Suppressor macrophage treated with lipopolysaccharide for 1 hour (primary cell): ENCODE data around the gene L3MBTL3.
"Not testable (repeated sequence)": the region's sequence is repeated elsewhere in the genome, so short reads cannot be mapped to it uniquely, and the experiment has no call there.

ENCODE experiments used
- DNase-seq, 3 donors: peaks; one replicate each; pipeline ENCODE4 v3.0.0-alpha.2; 2020 to 2022

The L3MBTL3 gene

DNA sequence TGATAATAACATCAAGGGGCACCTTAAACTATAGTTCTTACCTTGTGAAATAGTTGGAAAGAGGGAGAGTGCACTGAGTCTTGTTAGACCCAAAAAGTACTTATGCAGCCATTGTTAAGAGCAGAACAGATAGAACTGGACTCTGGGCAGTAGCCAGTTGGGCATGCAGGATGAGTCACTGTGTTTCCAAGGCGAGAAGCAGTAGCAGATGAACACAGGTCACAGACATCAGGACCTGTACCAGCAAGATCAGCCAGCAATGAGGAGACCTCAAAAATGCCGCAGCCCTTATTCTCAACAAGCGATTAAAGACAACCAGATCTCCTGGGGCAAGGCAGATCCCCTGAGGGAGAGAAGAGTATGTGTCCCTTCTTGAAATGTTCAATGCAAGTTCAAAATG, 125.3 kb downstream of the L3MBTL3 start:
- no peak for DNase-seq

DNA sequence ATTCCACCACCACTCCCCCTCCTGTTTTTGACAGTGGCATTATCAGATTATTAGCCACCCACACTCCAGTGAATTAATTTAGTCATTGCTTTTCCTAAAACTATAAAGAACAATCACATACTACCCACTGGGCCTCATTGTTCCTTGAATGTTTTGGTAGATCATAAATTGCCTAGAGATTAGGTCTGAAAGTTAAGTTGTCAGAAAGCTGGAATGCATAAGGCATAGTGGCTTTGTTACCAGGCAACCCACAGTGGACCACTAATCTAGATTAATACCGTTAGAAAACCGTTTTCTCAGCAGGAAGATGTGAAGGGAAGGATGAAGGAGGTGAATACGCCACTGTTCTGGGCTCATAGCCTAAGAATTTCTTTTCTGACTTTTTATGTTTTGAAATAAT, 128.7 kb downstream of the L3MBTL3 start:
- no peak for DNase-seq

DNA sequence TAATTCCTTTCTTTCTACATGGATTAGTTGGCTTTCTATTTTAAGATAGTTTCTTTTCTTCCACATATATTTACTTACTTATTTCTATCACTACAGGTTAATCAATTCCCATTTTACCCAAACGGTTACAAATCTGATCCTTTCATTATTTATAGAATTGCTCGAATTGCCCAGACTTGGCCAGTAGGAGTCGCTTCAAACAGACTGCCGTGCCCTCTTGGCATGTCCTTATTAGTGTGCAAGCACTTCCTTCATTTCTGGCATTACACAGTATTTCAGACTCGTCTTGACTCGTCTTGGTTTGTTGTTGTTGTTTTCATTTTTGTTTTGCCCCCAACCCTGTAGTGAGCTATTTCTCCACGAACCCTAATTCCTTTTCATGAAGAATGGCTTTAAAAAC, 129.8 kb downstream of the L3MBTL3 start:
- peak in 2 of 3 donors; percentile 6 to 25 for DNase-seq

DNA sequence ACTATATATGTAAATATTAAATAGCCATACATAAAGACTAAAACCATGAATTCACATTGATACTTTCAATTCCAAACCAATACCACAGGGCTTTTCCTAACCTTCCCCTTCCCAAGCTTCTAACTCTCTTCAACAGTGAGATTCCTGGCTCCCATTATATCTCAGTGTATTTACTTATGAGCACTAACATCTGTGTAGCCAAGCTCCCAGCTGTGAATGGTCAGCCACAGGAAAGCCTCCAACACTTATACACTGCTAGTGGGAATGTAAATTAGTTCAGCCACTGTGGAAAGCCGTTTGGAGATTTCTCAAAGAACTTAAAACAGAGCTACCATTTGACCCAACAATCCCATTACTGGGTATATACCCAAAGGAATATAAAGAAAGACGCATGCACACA, 130.6 kb downstream of the L3MBTL3 start:
- DNase-seq, result not testable (repeated sequence)

DNA sequence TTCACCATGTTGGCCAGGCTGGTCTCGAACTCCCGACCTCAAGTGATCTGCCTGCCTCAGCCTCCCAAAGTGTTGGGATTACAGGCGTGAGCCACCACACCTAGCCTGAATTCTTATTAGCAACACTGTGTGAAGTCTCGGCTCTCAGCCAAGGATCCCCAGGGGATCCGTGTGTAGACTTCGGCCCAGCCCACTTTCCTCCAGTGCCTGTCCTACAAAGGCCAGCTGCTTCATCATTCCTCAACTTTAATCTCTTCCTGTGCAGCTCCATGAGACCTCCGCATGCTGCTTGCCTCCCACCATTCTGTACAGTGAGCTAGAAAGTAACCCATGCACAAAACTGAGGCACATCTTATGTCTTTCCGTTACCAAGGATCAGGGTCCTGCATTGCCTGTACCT, 132.5 kb downstream of the L3MBTL3 start:
- DNase-seq, result no peak

DNA sequence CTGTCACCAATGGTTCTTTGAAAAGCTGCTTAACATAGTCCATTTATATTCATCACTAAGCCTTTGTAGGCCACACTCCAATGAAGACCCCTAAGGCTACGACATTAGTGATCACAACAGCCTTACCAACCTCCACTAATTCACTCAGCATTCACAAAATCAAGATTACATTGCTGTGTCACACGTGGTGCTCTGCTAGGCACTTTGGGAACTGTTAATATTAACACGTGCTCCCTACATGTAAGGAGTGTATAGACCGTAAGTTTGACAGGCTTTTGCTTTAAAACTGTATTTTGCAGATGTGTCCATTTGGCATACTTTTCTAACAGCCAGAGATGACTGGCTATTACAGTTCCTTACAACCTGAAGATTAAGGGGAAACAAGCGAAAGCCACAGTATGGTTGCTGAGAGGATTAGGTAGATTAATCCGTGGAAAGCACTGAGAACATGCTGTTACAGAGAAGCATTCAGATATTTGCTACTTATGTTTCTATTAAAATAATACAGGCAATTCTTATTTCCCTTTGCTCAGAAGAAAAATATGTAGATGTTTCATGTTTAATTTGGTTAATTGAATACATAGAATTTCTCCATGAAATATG, 134.6 kb downstream of the L3MBTL3 start:
- DNase-seq, result no peak

DNA sequence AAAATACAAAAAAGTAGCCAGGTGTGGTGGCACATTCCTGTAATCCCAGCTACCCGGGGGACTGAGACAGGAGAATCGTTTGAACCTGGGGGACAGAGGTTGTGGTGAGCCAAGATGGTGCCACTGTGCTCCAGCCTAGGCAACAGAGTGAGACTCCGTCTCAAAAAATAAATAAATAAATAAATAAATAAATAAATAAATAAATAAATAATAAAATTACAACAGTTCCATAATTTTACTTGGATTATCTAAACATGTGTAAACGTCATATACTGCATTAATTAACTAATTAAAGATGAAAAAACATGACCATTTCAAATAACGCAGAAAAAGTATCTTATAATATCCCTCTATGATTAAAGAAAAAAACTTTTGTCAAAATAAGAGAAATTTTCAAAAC, 138.5 kb downstream of the L3MBTL3 start:
- no peak for DNase-seq

DNA sequence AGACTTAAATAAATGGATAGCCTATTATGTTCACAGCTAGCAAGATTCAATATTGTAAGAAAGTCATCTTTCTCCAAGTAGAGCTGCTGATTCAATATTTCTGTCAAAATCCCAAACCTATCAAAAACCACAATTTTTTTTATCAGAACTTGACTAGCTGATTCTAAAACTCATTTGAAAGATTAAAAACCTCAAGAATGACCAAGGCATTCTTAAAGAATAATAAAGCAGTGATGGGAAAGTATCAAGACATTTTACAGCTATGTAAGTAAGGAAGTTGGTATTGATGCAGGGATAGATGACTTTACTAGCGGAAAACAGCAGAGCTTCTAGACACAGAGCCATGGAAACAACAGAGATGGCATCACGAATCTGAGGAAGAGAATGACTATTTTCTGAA, 139.7 kb downstream of the L3MBTL3 start:
- no peak for DNase-seq

DNA sequence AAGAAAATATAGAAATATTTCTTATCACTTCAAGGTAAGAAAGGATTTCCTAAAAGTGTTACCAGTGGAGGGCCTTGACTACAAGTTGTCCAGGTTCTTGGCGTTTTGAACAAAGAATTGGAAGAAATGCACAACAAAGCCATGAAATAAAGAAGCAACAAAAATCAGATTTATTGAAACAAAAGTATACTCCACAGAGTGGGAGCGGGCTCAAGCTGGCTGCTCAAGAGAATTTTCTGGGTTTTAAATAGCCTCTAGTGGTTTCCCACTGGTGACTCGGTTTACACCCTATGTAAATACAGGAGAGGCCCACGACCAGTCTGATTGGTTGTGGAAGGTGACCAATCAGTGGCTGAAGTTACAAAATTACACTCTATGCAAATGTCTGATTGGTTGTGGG, 140.2 kb downstream of the L3MBTL3 start:
- no peak for DNase-seq

DNA sequence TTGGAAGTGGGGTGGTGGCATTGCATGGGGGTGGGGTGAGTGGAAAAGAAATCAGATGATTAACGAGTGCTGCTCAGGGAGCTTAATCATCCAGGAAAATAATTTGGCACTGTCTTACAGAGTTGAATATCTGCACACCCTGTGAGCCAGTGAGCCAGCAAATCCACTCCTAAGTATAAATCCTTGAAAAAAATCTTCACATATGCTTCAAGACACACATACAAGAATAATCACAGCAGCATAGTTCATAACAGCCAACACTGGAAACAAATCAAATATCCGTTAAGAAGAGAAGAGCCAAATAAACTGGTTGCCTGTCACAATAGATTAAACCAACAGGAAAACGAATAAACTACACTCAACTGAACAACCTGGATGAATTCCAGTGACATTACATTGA, 141.6 kb downstream of the L3MBTL3 start:
- DNase-seq, result no peak

DNA sequence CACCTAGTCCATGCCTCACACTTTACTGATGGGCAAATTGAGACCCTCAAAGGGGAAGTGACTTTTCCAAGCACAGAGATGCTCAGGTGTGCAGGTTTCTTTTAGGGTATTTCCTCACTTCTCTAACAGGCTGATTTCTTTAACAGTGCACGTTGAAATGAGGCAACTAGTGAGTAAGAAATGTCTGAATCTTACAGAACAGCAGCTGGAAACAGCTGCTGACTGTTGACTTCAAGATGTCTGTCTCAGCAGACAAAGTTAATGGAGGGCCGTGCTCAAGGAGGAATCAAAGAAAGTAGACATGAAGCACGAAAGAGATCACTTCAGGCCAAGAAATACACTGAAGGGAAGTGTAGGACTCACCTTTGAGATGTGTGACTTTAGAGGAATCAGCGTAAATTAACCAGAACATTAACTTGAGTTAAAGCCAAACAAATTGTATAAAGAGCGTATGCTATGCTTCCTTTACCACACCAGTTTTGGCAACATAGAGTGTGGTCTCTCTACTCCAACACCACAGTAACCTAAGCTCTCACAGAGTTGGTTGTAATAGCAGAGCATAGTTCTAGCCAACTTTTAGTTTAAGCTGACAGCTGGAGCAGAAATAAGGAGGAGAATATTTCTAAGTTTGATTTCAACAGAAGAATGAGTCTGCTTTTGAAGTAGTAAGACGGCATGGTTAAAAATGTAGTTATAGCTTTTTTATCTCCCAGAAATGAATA, 143.5 kb downstream of the L3MBTL3 start:
- no peak for DNase-seq

DNA sequence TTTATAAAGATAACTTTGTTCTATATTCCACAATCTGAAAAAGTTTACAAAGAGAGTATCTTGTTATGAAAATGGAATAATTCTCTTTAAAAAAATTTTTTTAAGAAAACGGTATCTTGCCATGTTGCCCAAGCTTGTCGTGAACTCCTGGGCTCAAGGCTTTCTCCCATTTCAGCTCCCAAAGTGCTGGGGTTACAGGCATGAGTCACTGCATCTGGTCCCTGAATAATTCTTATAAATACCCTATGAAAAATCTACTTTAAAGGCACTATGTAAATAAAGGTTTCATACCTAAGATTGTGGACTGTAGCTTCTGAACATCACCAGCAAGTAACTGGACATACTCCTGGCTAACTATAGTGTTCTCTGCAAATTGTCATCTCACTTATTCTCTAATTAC, 144.0 kb downstream of the L3MBTL3 start:
- DNase-seq, result no peak

DNA sequence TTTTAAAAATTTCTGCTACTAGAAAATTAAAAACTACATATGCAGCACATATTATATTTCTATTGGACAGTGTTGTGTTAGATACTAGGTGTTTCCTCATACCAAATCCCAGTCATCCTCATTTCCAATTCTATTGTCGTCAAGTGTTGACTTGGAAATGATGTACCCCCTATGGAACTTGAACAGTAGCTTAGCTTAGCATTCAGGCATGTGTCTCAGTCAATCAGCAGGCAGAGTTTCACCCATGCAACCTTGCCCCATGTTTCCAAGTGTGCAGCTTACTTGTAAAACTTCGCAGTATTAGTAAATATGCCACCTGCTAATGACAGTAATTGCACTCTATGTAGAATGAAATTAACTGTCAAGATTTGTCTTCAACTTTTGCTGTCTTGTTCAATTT, 144.9 kb downstream of the L3MBTL3 start:
- no peak for DNase-seq

DNA sequence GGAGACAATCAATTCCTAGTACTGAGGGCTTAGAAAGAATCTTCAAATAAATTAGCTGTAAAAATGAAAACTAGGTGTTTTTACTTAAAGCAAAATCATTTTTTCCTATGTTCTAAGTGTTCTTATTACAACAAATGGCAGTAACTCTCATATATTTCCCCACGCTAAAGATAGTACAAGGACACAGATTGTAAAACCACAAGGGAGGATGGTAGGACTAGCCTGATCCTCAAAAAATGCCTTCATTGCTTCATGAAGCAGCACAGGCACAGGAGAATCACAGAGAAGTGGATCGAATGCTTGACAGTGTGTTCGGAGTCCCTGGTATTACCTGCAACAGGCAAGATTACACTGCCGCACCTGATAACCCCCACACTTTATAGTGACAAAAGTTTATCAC, 145.9 kb downstream of the L3MBTL3 start:
- DNase-seq, result no peak

DNA sequence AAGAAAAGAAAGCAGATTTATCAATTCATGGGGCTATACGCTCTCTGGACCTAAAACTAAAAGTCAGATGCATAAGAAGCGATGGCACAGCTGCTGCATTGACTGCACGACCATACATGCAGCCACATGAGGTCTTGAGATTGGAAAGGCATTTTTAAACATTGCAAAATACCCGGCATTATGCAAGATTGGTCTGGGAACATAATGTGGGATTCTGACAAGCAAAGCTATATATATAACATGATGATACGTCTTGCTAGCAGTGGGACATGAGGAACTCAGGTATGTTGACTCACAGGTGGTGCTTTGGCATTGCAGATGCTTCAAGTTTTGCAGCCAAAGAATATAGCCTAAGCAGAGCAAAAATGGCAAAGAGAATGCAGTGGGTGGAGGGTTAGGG, 149.3 kb downstream of the L3MBTL3 start:
- no peak for DNase-seq

DNA sequence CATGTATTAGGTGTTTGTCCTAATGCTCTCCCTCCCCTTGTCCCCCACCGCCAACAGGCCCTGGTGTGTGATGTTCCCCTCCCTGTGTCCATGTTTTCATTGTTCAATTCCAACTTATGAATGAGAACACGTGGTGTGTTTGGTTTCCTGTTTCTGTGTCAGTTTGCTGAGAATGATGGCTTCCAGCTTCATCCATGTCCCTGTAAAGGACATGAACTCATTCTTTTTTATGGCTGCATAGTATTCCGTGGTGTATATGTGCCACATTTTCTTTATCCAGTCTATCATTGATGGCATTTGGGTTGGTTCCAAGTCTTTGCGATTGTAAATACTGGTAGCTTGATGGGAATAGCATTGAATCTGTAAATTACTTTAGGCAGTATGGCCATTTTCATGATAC, 151.8 kb downstream of the L3MBTL3 start:
- not testable (repeated sequence) for DNase-seq

DNA sequence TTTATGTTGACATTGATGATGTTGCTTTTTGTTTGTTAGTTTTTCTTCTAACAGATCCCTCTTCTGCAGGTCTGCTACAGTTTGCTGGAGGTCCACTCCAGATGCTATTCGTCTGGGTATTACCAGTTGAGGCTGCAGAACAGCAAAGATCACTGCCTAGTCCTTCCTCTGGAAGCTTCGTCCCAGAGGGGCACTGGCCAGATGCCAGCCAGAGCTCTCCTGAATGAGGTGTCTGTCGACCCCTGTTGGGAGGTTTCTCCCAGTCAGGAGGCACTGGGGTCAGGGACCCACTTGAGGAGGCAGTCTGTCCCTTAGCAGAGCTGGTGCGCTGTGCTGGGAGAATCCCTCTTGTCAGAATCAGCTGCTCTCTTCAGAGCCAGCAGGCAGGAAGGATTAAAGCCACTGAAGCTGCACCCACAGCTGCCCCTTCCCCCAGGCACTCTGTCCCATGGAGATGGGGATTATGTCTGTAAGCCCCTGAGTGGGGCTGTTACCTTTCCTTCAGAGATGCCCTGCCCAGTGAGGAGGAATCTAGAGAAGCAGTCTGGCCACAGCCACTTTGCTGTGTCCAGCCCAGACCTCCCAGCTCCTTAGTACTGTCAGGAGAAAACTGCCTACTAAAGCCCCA, 155.1 kb downstream of the L3MBTL3 start:
- DNase-seq, result not testable (repeated sequence)

DNA sequence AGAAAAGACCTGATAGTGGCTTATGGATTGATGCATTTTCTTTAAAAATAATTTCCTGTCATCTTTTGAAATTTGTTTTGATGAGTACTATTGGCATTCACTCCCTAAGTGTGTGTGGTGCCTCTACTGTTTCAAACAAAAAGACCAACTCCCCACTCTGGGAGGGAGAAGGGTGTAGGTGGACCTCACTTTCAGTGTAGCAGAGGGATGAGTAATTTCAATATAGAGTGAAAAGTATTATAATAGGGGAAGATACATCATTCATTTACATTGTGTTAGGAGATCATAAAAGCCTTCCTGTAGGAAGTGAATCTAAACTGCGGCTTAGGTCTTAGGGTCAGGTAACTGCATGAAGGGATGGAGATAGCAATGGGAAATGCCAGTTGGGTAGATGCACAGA, 158.0 kb downstream of the L3MBTL3 start:
- DNase-seq, result no peak

DNA sequence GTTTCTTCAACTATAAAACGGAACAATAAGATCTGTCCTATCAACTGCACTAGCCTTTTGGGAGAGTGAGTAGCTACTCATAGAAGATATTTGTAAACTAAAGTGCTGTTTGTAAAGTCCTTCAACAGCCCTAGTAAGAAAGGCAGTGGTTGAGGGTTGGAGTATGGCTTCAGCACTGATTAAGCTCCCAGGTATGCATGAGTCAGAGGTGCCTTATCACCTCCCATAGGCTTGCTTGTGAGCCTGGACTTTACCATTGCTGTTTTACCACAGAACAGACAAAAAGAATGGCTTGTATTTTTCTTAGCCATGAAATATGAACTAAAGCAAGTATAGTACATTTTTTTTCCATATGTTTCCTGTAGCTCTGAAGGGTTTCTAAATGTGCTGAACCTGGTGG, 160.3 kb downstream of the L3MBTL3 start:
- DNase-seq, result no peak

DNA sequence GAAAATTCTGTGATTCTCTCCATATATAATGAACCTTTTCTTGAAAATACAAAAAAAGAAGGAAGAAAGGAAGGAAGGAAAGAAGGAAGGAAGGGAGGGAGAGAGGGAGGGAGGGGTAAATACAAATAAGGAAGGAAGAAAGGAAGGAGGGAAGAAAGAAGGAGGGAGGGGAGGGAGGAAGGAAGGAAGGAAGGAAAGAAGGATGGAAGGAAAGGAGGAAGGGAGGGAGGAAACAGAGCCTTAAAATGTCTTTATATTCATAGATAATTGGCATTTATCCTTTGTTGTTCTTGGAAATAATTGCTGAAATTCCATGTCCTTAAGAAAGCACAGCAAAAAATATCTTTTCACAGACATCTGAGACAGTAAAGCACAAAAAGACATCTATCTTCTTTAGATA, 164.1 kb downstream of the L3MBTL3 start:
- no peak for DNase-seq

DNA sequence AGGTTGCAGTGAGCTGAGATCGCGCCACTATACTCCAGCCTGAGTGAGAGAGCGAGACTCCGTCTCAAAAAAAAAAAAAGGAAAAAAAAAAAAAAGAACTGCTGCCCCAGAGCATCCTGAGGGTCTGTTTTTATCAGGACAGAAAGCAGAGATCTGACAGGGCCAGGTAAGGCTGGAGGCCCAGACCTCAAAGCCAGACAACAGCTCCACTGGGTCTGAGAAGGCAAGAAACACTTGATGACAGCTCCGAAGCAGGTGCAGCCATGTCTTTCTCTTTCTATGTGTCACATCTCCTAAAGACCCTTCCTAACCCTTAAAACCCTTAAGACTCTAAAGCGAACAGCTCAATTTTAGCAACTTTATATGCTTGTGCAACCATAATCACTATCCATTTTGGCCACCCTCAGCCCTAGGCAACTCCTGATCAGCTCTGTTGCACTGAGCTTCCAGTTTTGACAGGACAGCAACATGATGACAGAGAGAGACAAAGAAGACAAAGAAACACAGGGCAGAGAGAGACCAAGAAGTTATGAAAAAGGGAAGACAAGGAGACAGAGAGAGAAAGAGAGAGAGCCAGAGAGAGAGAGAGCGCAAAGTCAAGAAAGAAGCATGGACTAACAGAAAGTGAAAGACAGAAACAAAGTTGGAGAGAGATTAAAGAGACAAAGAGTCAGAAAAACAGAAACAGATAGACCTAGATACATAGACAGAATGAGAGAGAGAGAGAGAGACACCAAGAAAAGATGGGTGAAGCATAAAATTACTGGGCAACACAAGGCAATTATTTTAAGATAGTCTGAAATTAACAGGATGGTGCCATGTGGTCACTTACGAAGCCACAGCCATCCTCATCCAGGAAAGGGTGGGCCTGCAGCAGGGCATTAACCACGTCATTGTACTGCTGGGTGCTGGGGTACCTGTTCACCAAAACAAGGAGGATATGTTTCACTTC, 165.2 kb downstream of the L3MBTL3 start:
- no peak for DNase-seq

DNA sequence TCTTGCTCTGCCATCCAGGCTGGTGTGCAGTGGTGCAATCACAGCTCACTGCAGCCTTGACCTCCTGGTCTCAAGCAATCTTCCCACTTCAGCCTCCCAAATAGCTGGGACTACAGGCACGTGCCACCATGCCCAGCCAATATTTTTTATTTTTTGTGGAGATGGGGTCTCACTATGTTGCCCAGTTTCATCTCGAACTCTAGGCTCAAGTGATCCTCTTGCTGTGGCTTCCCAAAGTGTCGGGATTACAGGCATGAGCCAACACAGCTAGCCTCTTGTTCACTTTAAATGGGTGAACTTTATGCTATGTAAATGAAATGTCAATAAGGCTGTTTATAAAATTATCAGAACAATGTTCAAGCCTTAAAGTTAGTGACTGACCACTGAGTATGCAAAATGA, 167.3 kb downstream of the L3MBTL3 start:
- no peak for DNase-seq
